NB4 (cell line): ENCODE measurements around the gene NUAK2.

Experiments
- POLR2A ChIP-seq: IDR thresholded peaks from 2 replicates; pipeline ENCODE4 v1.6.1; 2011; ENCODE audit warnings: mild to moderate bottlenecking; ENCODE audit not compliant: insufficient read length; ENCODE audit errors: extremely low read depth
- TF ChIP-seq, protein P1 (sequence below): IDR thresholded peaks from one replicate; pipeline ENCODE4 v1.5.1; 2012; ENCODE audit warnings: low read depth, low read length

DNA sequence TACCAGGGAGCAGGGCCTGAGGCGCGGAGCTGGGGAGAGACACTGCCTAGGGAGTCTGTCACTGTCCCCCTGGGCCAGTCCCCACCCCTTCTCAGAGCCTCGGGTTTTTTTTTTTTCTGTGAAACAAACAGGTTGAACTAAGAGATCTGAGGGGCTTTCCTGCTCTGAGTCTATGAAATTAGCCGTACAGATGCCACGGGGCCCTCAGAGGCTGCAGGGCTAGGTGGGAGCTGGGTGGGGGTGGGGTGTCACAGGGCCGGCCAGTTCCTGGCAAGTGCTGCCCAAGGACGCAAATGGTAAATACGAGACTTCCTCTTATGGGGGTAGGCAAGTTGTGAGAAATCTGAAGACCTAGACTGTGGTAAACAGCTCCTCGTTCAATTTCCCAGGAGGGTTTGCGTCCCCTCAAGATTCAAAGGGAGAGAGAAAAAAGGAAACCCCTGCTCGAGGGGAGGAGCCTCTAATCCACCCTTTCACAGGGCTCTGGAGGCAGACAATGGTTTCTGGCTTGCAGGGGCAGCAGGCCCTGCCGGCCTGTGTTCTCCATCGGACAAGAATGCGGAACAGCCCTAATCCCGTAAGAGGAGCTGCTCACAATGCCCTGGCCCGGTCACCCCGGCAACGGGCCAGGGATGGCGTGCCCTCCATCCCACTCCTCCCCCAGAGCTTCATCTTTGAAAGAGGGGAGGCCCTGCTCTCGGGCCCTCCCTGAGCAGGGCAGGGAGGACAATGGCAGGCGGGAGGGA, 7.8 kb downstream of the NUAK2 start:
- TF ChIP-seq POLR2A: no peak
- TF ChIP-seq, protein P1, sequence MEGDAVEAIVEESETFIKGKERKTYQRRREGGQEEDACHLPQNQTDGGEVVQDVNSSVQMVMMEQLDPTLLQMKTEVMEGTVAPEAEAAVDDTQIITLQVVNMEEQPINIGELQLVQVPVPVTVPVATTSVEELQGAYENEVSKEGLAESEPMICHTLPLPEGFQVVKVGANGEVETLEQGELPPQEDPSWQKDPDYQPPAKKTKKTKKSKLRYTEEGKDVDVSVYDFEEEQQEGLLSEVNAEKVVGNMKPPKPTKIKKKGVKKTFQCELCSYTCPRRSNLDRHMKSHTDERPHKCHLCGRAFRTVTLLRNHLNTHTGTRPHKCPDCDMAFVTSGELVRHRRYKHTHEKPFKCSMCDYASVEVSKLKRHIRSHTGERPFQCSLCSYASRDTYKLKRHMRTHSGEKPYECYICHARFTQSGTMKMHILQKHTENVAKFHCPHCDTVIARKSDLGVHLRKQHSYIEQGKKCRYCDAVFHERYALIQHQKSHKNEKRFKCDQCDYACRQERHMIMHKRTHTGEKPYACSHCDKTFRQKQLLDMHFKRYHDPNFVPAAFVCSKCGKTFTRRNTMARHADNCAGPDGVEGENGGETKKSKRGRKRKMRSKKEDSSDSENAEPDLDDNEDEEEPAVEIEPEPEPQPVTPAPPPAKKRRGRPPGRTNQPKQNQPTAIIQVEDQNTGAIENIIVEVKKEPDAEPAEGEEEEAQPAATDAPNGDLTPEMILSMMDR: no peak
